ENCODE measurements around the gene SERTAD3. TPM values are rescaled to one million over a fixed set of nuclear protein-coding genes. Genes with fewer than 3 reads are reported as not detected.
A peak's percentile ranks its signal among the peaks of the same experiment; 100 is the strongest.

Gene SERTAD3
- total and polyA plus RNA-seq, 2 of the 8 experiments (the other 6 are each of a cell fraction or from before 2014, with no cell fraction given), result 15.1 to 32.1 TPM

GRCh38 chr19:40446263-40446784 lies 2.2 kb upstream of the SERTAD3 start:
- FAIRE-seq, result no peak

More at GRCh38 chr19:40446263-40446784, 2.2 kb upstream of the SERTAD3 start:
- H3K27me3 ChIP-seq (replicated peaks in 1 of 4; ENCODE audit: control insufficient read depth in 3 of 4, extremely low read depth in 1 of 4, insufficient read depth in 3 of 4, low read length in 3 of 4), result no peaks in the 10 kb centered on the region
- no peak overlapping the region for H3K23ac ChIP-seq (ENCODE audit: insufficient read length)
- peak overlapping the region; percentile 80; the same call in 1 of the 2 replicates for H2BK12ac ChIP-seq (ENCODE audit: low read depth, low read length)
- 0 out of 2 replicates have a peak overlapping the region, but pooled peaks have one; percentile 92 for H2BK15ac ChIP-seq (ENCODE audit: low read length)
- peaks cover 0 to 3% of the 10 kb centered on the region in 2 experiments for H4K20me1 ChIP-seq (replicated peaks in 1 of 2; ENCODE audit: control insufficient read depth in 1 of 2, insufficient read depth in 2 of 2, low read length in 2 of 2)
- H2BK120ac ChIP-seq (replicated peaks; ENCODE audit: low read depth, low read length), result no peak overlapping the region
- 0 out of 4 replicates have a peak overlapping the region, but pooled peaks of 1 of the 2 experiments have one; percentile 57 for H3K4me2 ChIP-seq (ENCODE audit: insufficient read depth in 1 of 2, low read depth in 2 of 2, low read length in 2 of 2)
- H3K27ac ChIP-seq (ENCODE audit: low read depth, low read length), result no peak overlapping the region; the same call in 1 of the 2 replicates
- H2BK20ac ChIP-seq (ENCODE audit: low read length), result no peak overlapping the region
- no peak overlapping the region for H2AFZ ChIP-seq (ENCODE audit: low read length)
- H2BK5ac ChIP-seq (ENCODE audit: low read depth, low read length), result no peak overlapping the region
- POLR2A ChIA-PET (ENCODE audit: partially characterized antibody), result interaction anchor here (1.1 to 1.8 kb wide), 4 partner anchors 8 to 26 kb away, joined by 3 to 7 read pairs (median 4); no protein-coding TSS in a partner anchor
- no peaks in the 10 kb centered on the region for H3K9me3 ChIP-seq (ENCODE audit: insufficient read depth in 2 of 2, low read depth in 1 of 2, low read length in 1 of 2)
- TF ChIP-seq SUZ12 (IDR thresholded peaks at IDR 0.05; ENCODE audit: low read length), result no peak
- peaks cover 7% of the 10 kb centered on the region; the same call in 1 of the 2 replicates for H3K23me2 ChIP-seq (ENCODE audit: low read depth, low read length)
- H2AK5ac ChIP-seq (ENCODE audit: low read depth, low read length), result no peak overlapping the region
- peaks cover 3 to 9% (median 7%) of the 10 kb centered on the region in 4 experiments; a peak in 6 of 7 replicates for H3K4me1 ChIP-seq (replicated peaks in 1 of 4; ENCODE audit: control insufficient read depth in 3 of 4, insufficient read depth in 4 of 4, low read length in 3 of 4)
- DNase-seq (ENCODE audit: low read depth in 1 of 2, low spot score in 2 of 2), result no peak
- H3K18ac ChIP-seq (ENCODE audit: extremely low read depth, low read length), result no peak overlapping the region
- H3K4ac ChIP-seq (replicated peaks; ENCODE audit: insufficient read length, low read depth, low read length), result no peak overlapping the region
- peaks cover 5 to 8% (median 6%) of the 10 kb centered on the region in 4 experiments; a peak in 5 of 8 replicates for H3K36me3 ChIP-seq (ENCODE audit: control insufficient read depth in 2 of 4, insufficient read depth in 4 of 4, low read length in 3 of 4)
- no peak overlapping the region for H4K5ac ChIP-seq (ENCODE audit: insufficient read length, low read depth, low read length)
- H3K14ac ChIP-seq (ENCODE audit: insufficient read length), result no peak overlapping the region
- peaks cover 0 to 19% of the 10 kb centered on the region in 2 experiments; a peak in 2 of 4 replicates for H3K79me2 ChIP-seq (ENCODE audit: control insufficient read depth in 1 of 2, insufficient read depth in 2 of 2, low read length in 2 of 2)
- H4K91ac ChIP-seq (replicated peaks; ENCODE audit: insufficient read length, low read length), result no peak overlapping the region
- H4K8ac ChIP-seq (ENCODE audit: extremely low read depth, insufficient read depth, low read length), result peak overlapping the region; percentile 95; the same call in 1 of the 2 replicates
- WGBS, 2 experiments (ENCODE audit: extremely low coverage in 1 of 2, insufficient coverage in 1 of 2, insufficient read length in 1 of 2, insufficient replicate concordance in 2 of 2, low coverage in 1 of 2, low lambda C conversion rate in 2 of 2, missing lambda C conversion rate in 1 of 2), result 83% methylated on average over 8 of the region's 8 CpGs; no CpG with 5 or more reads in 1 of the 2 experiments
- H3K4me3 ChIP-seq (ENCODE audit: extremely low read depth in 1 of 4, insufficient read depth in 2 of 4, low read depth in 3 of 4, low read length in 4 of 4), result no peak overlapping the region
- H3K9ac ChIP-seq (replicated peaks in 1 of 4; ENCODE audit: extremely low read depth in 1 of 4, low read depth in 3 of 4, low read length in 3 of 4), result peak overlapping the region in 3 of 4 experiments; percentile 48 to 57 (median 52); a peak in 4 of 7 replicates
- H3K79me1 ChIP-seq (ENCODE audit: low read depth, low read length), result no peaks in the 10 kb centered on the region
- no peak overlapping the region for H3K56ac ChIP-seq (replicated peaks; ENCODE audit: insufficient read length, low read depth, low read length)
- CTCF ChIA-PET (ENCODE audit: partially characterized antibody), result interaction anchor here (5.1 kb wide), 1 partner anchor 18 kb away, joined by 29 read pairs; the partner anchor contains the start of gene BLVRB
